Measurements from ENCODE around the gene CPED1.

DNA sequence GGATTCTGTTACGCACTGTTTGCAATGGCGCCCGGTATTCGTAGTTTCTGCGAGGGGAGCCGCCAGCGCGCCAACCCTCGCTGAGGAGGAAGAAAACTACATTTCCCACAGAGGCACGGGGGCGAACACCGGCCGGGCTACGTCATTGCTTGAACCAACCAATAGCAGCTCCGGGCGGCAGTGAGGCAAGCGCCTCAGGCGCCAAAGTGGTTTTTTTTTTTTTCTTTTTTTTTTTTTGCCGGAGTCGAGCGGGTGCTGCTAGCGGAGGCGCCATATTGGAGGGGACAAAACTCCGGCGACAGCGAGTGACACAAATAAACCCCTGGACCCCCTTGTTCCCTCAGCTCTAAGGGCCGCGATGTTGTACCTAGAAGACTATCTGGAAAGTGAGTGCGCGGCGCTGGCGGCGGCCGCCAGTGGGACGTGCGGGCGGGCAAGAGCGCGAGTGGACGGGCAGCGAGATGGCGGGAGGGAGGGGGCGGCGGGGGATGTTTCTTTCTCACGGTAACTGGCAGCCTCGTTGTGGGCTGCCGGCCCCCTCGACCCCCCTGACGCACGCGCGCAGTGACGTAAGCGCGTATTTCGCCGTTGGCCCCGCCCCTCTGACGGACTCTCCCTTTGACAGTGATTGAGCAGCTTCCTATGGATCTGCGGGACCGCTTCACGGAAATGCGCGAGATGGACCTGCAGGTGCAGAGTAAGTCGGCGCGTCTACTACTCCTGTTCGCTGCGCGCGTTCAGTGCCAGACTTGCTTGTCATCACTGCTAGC is 37.8 kb upstream of the CPED1 start, which contains the start of gene ING3:
- TF ChIP-seq TCF4 (CRISPR knock-in tag; IDR thresholded peaks at IDR 0.05; ENCODE audit: borderline replicate concordance) (no peak), ZFP3 (CRISPR knock-in tag; IDR thresholded peaks at IDR 0.05) (no peak), ZFP30 (CRISPR knock-in tag; IDR thresholded peaks at IDR 0.05) (no peak), ZNF70 (CRISPR knock-in tag; IDR thresholded peaks at IDR 0.05) (no peak), ZNF565 (CRISPR knock-in tag; conservative IDR thresholded peaks at IDR 0.05; ENCODE audit: low read depth) (no peak)
- TF ChIP-seq, protein P1, sequence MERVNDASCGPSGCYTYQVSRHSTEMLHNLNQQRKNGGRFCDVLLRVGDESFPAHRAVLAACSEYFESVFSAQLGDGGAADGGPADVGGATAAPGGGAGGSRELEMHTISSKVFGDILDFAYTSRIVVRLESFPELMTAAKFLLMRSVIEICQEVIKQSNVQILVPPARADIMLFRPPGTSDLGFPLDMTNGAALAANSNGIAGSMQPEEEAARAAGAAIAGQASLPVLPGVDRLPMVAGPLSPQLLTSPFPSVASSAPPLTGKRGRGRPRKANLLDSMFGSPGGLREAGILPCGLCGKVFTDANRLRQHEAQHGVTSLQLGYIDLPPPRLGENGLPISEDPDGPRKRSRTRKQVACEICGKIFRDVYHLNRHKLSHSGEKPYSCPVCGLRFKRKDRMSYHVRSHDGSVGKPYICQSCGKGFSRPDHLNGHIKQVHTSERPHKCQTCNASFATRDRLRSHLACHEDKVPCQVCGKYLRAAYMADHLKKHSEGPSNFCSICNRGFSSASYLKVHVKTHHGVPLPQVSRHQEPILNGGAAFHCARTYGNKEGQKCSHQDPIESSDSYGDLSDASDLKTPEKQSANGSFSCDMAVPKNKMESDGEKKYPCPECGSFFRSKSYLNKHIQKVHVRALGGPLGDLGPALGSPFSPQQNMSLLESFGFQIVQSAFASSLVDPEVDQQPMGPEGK (CRISPR knock-in tag; IDR thresholded peaks at IDR 0.05; ENCODE audit: borderline replicate concordance): 0 out of 2 replicates have a peak, but pooled peaks have one; percentile 47
- TF ChIP-seq, protein P2, sequence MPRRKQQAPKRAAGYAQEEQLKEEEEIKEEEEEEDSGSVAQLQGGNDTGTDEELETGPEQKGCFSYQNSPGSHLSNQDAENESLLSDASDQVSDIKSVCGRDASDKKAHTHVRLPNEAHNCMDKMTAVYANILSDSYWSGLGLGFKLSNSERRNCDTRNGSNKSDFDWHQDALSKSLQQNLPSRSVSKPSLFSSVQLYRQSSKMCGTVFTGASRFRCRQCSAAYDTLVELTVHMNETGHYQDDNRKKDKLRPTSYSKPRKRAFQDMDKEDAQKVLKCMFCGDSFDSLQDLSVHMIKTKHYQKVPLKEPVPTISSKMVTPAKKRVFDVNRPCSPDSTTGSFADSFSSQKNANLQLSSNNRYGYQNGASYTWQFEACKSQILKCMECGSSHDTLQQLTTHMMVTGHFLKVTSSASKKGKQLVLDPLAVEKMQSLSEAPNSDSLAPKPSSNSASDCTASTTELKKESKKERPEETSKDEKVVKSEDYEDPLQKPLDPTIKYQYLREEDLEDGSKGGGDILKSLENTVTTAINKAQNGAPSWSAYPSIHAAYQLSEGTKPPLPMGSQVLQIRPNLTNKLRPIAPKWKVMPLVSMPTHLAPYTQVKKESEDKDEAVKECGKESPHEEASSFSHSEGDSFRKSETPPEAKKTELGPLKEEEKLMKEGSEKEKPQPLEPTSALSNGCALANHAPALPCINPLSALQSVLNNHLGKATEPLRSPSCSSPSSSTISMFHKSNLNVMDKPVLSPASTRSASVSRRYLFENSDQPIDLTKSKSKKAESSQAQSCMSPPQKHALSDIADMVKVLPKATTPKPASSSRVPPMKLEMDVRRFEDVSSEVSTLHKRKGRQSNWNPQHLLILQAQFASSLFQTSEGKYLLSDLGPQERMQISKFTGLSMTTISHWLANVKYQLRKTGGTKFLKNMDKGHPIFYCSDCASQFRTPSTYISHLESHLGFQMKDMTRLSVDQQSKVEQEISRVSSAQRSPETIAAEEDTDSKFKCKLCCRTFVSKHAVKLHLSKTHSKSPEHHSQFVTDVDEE (CRISPR knock-in tag; IDR thresholded peaks at IDR 0.05): peak; percentile 52; the same call in 1 of the 2 replicates

All from SK-N-SH treated with all-trans-retinoic acid at 6 μM for 48 hours (cell line).